ENCODE measurements around the gene KATNB1. TPM values are rescaled to one million over a fixed set of nuclear protein-coding genes. Genes with fewer than 3 reads are reported as not detected.

KATNB1 gene
- total RNA-seq, 1 experiment from 2014 or later: 37.7 TPM

- intact Hi-C loops (cut with micrococcal nuclease): no loop called here
- DNase-seq (no peak), ATAC-seq (no peak)
- H3K4me3 ChIP-seq (ENCODE audit: low read length): no peak overlapping the region
- TF ChIP-seq EZH2phosphoT487 (IDR thresholded peaks at IDR 0.05; ENCODE audit: borderline replicate concordance, low read length): no peak
- no peak for TF ChIP-seq EZH2 (IDR thresholded peaks at IDR 0.05; ENCODE audit: low read length, unreplicated experiment)
- no peak for TF ChIP-seq CTCF (conservative IDR thresholded peaks at IDR 0.05; ENCODE audit: low read depth, low read length)
- no peak overlapping the region for H2AFZ ChIP-seq (ENCODE audit: low read length)
- no peak overlapping the region for H3K4me2 ChIP-seq (ENCODE audit: low read length)
- ChIA-PET POLR2A (ENCODE audit: unreplicated experiment) (no interaction called here), CTCF (no interaction called here)
- no peaks in the 10 kb centered on the region for H3K36me3 ChIP-seq (ENCODE audit: low read depth, low read length)
- H3K9me3 ChIP-seq (ENCODE audit: low read length): no peaks in the 10 kb centered on the region
- no peaks in the 10 kb centered on the region for H3K4me1 ChIP-seq (ENCODE audit: insufficient read depth, low read length)
- no peak overlapping the region for H3K27ac ChIP-seq (ENCODE audit: low read length)
- no TSS peak for BruUV-seq (replicated peaks)
- H3K9ac ChIP-seq (ENCODE audit: low read length): no peak overlapping the region
- H3K27me3 ChIP-seq (ENCODE audit: low read length): no peaks in the 10 kb centered on the region
- no peaks in the 10 kb centered on the region for H3F3A ChIP-seq (ENCODE audit: low read length, unreplicated experiment)
- H4K20me1 ChIP-seq (ENCODE audit: low read length): no peaks in the 10 kb centered on the region
- no peaks in the 10 kb centered on the region for H3K9me2 ChIP-seq (replicated peaks; ENCODE audit: low read length)
- no peaks in the 10 kb centered on the region for H3K79me2 ChIP-seq (ENCODE audit: low read length)
Measured at GRCh38 chr16:57785385-57785784, 49.8 kb downstream of the KATNB1 start.

- no peaks in the 10 kb centered on the region for H4K20me1 ChIP-seq (ENCODE audit: low read length)
- H3K27me3 ChIP-seq (ENCODE audit: low read length): no peaks in the 10 kb centered on the region
- no peak overlapping the region for H3K9ac ChIP-seq (ENCODE audit: low read length)
- no peak overlapping the region for H3K4me3 ChIP-seq (ENCODE audit: low read length)
- DNase-seq (no peak), ATAC-seq (no peak)
- intact Hi-C loops (cut with micrococcal nuclease): no loop called here
- ChIA-PET POLR2A (ENCODE audit: unreplicated experiment) (no interaction called here), CTCF (no interaction called here)
- no peaks in the 10 kb centered on the region for H3K36me3 ChIP-seq (ENCODE audit: low read depth, low read length)
- no peak overlapping the region for H2AFZ ChIP-seq (ENCODE audit: low read length)
- no peak overlapping the region for H3K27ac ChIP-seq (ENCODE audit: low read length)
- H3K79me2 ChIP-seq (ENCODE audit: low read length): no peaks in the 10 kb centered on the region
- no peaks in the 10 kb centered on the region for H3K4me1 ChIP-seq (ENCODE audit: insufficient read depth, low read length)
- H3F3A ChIP-seq (ENCODE audit: low read length, unreplicated experiment): no peaks in the 10 kb centered on the region
- TF ChIP-seq EZH2phosphoT487 (IDR thresholded peaks at IDR 0.05; ENCODE audit: borderline replicate concordance, low read length) (no peak), EZH2 (IDR thresholded peaks at IDR 0.05; ENCODE audit: low read length, unreplicated experiment) (no peak), CTCF (conservative IDR thresholded peaks at IDR 0.05; ENCODE audit: low read depth, low read length) (no peak)
- BruUV-seq (replicated peaks): no TSS peak
- no peaks in the 10 kb centered on the region for H3K9me3 ChIP-seq (ENCODE audit: low read length)
- H3K9me2 ChIP-seq (replicated peaks; ENCODE audit: low read length): no peaks in the 10 kb centered on the region
- H3K4me2 ChIP-seq (ENCODE audit: low read length): no peak overlapping the region
Measured at GRCh38 chr16:57785924-57786323, 50.4 kb downstream of the KATNB1 start.

GRCh38 chr16:57786632-57787518 lies 51.3 kb downstream of the KATNB1 start:
- DNase-seq (no peak), ATAC-seq (no peak)
- Histone ChIP-seq H3K4me3 (ENCODE audit: low read length) (no peak overlapping the region), H3K9ac (ENCODE audit: low read length) (no peak overlapping the region), H3K36me3 (ENCODE audit: low read depth, low read length) (no peaks in the 10 kb centered on the region), H2AFZ (ENCODE audit: low read length) (no peak overlapping the region), H3K27me3 (ENCODE audit: low read length) (no peaks in the 10 kb centered on the region), H3K9me2 (replicated peaks; ENCODE audit: low read length) (no peaks in the 10 kb centered on the region), H3K4me1 (ENCODE audit: insufficient read depth, low read length) (no peaks in the 10 kb centered on the region), H3K27ac (ENCODE audit: low read length) (no peak overlapping the region), H4K20me1 (ENCODE audit: low read length) (no peaks in the 10 kb centered on the region), H3F3A (ENCODE audit: low read length, unreplicated experiment) (no peaks in the 10 kb centered on the region), H3K79me2 (ENCODE audit: low read length) (no peaks in the 10 kb centered on the region), H3K9me3 (ENCODE audit: low read length) (no peaks in the 10 kb centered on the region), H3K4me2 (ENCODE audit: low read length) (no peak overlapping the region)
- no TSS peak for BruUV-seq (replicated peaks)
- ChIA-PET POLR2A (ENCODE audit: unreplicated experiment) (no interaction called here), CTCF (no interaction called here)
- TF ChIP-seq CTCF (conservative IDR thresholded peaks at IDR 0.05; ENCODE audit: low read depth, low read length): no peak
- TF ChIP-seq EZH2phosphoT487 (IDR thresholded peaks at IDR 0.05; ENCODE audit: borderline replicate concordance, low read length): no peak
- TF ChIP-seq EZH2 (IDR thresholded peaks at IDR 0.05; ENCODE audit: low read length, unreplicated experiment): no peak
- intact Hi-C loops (cut with micrococcal nuclease): no loop called here
